ENCODE results near the gene ATP5F1B. TPM values are rescaled to one million over a fixed set of nuclear protein-coding genes. Genes with fewer than 3 reads are reported as not detected.

ATP5F1B gene
- total RNA-seq, 1 experiment from 2014 or later, result 1,051 TPM

- no peak for ATAC-seq
- Histone ChIP-seq H4K20me1 (ENCODE audit: insufficient read depth) (no peaks in the 10 kb centered on the region), H3K79me2 (ENCODE audit: insufficient read depth, low read length) (peaks cover 58% of the 10 kb centered on the region), H3K9me3 (ENCODE audit: control insufficient read depth in 1 of 2, insufficient read depth in 1 of 2, low read depth in 1 of 2, low read length in 2 of 2) (no peaks in the 10 kb centered on the region), H3K27ac (ENCODE audit: low read depth, low read length) (peak overlapping the region; percentile 35; the same call in 1 of the 2 replicates), H3K9ac (ENCODE audit: low read length) (peak overlapping the region; percentile 79), H3K9me2 (ENCODE audit: insufficient read depth) (no peaks in the 10 kb centered on the region), H3K4me1 (ENCODE audit: control insufficient read depth in 1 of 2, insufficient read depth in 2 of 2, low read length in 2 of 2) (peaks cover 40 to 75% of the 10 kb centered on the region in 2 experiments), H2AFZ (ENCODE audit: low read depth, low read length, poor library complexity, severe bottlenecking) (no peak overlapping the region), H3K4me2 (ENCODE audit: low read length) (peak overlapping the region; percentile 98), H3K36me3 (ENCODE audit: control insufficient read depth in 1 of 2, insufficient read depth in 2 of 2, low read length in 2 of 2) (peaks cover 2 to 4% of the 10 kb centered on the region in 2 experiments), H3K4me3 (replicated peaks in 1 of 2; ENCODE audit: low read depth in 1 of 2, low read length in 2 of 2) (peak overlapping the region; percentile 42 to 93; a peak in 3 of 4 replicates), H3K27me3 (ENCODE audit: insufficient read depth, low read length) (no peaks in the 10 kb centered on the region)
- BruUV-seq (replicated peaks), result no TSS peak
- intact Hi-C loops (cut with micrococcal nuclease), result no loop called here
- ChIA-PET CTCF (interaction anchor here (1.1 kb wide), 1 partner anchor 39 kb away, joined by 3 read pairs; no protein-coding TSS in a partner anchor), POLR2A (no interaction called here), RAD21 (ENCODE audit: low non-redundant PET in 1 of 2, low total read pairs in 2 of 2, uncharacterized antibody in 2 of 2, unreplicated experiment in 2 of 2) (no interaction called here)
- no peak for DNase-seq (ENCODE audit: low read depth, low spot score)
- TF ChIP-seq POLR2AphosphoS5 (IDR thresholded peaks at IDR 0.05; ENCODE audit: low read depth, low read length) (no peak), ZBTB33 (IDR thresholded peaks at IDR 0.05; ENCODE audit: extremely low read depth, insufficient replicate concordance, low read length) (no peak)
Measured at GRCh38 chr12:56632701-56633467, 12.9 kb downstream of the ATP5F1B start.

All from HCT116 (cell line).